Activated CD8-positive, alpha-beta T cell treated with anti-CD3 and anti-CD28 coated beads for 36 hours (primary cell): ENCODE data around the gene EIF6. TPM values are rescaled to one million over a fixed set of nuclear protein-coding genes. Genes with fewer than 3 reads are reported as not detected.
A peak's percentile ranks its signal among the peaks of the same experiment; 100 is the strongest.

ENCODE experiments used
- ATAC-seq: fragments of 200-7000 bp; cut with Tn5 transposase; one replicate; pipeline ENCODE4 v1.10.0; 2021; ENCODE audit warnings: mild to moderate bottlenecking, moderate library complexity
- CTCF ChIA-PET: fragments of 350-600 bp; sonication (Branson Sonifier 250); formaldehyde crosslinking; loops from one replicate; lab custom pipeline; 2021; ENCODE audit warnings: antibody characterized with exemption; lab: Charles Lee
- POLR2A ChIA-PET: fragments of 350-600 bp; sonication (Branson Sonifier 250); formaldehyde crosslinking; loops from one replicate; lab custom pipeline; 2021; ENCODE audit warnings: antibody characterized with exemption; lab: Charles Lee
- DNase-seq: peaks from one replicate; pipeline ENCODE4 v3.0.0-alpha.2; 2020
- H3K27ac Mint-ChIP-seq: one replicate; pipeline ENCODE4 v1.8.0; 2021; ENCODE audit warnings: mild to moderate bottlenecking, mixed read lengths
- H3K27me3 Mint-ChIP-seq: one replicate; pipeline ENCODE4 v1.8.0; 2021; ENCODE audit warnings: mixed read lengths
- H3K36me3 Mint-ChIP-seq: one replicate; pipeline ENCODE4 v1.8.0; 2021; ENCODE audit warnings: low read depth, mixed read lengths
- H3K4me1 Mint-ChIP-seq: one replicate; pipeline ENCODE4 v1.8.0; 2021; ENCODE audit warnings: low read depth, mixed read lengths
- H3K4me3 Mint-ChIP-seq: one replicate; pipeline ENCODE4 v1.8.0; 2021; ENCODE audit warnings: mild to moderate bottlenecking, moderate library complexity, mixed read lengths
- H3K9me3 Mint-ChIP-seq: one replicate; pipeline ENCODE4 v1.8.0; 2021; ENCODE audit warnings: mixed read lengths
- intact Hi-C: fragments of 100-400 bp; cut with micrococcal nuclease; formaldehyde crosslinking; loops from one replicate; pipeline ENCODE4 v1.10.0; 2022
- total RNA-seq, 2 experiments: library from RNA; stranded (reverse); gene quantifications; one replicate each; pipeline ENCODE4 v1.2.3, GENCODE V29; 2021
- TF ChIP-seq, protein P1 (sequence below): fragments of 200-600 bp; IDR thresholded peaks from one replicate; pipeline ENCODE4 v1.8.0; 2022; ENCODE audit warnings: antibody characterized with exemption, mild to moderate bottlenecking

The EIF6 gene
- total RNA-seq, 2 experiments from 2014 or later = 132 to 144 TPM

DNA sequence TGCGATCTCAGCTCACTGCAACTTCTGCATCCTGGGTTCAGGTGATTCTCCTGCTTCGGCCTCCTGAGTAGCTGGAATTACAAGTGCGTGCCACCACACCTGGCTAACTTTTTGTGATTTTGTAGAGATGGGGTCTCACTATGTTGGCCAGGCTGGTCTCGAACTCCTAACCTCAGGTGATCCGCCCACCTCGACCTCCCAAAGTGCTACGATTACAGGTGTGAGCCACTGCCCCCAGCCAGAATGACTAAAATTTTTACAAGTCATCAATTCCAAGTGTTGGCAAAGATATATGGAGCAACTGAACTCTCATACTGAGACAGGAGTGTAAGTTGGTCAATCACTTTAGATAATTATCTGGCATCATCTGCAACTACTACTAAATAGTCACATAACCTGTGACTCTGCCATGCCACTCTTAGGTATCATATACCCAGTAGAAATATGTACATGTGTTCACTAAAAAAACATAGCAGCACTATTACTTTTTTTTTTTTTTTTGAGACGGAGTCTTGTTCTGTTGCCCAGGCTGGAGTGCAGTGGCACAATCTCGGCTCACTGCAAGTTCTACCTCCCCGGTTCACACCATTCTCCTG lies 3.0 kb downstream of the EIF6 start:
- TF ChIP-seq, protein P1, sequence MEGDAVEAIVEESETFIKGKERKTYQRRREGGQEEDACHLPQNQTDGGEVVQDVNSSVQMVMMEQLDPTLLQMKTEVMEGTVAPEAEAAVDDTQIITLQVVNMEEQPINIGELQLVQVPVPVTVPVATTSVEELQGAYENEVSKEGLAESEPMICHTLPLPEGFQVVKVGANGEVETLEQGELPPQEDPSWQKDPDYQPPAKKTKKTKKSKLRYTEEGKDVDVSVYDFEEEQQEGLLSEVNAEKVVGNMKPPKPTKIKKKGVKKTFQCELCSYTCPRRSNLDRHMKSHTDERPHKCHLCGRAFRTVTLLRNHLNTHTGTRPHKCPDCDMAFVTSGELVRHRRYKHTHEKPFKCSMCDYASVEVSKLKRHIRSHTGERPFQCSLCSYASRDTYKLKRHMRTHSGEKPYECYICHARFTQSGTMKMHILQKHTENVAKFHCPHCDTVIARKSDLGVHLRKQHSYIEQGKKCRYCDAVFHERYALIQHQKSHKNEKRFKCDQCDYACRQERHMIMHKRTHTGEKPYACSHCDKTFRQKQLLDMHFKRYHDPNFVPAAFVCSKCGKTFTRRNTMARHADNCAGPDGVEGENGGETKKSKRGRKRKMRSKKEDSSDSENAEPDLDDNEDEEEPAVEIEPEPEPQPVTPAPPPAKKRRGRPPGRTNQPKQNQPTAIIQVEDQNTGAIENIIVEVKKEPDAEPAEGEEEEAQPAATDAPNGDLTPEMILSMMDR = no peak
- Mint-ChIP-seq H3K4me3 (no peak overlapping the region), H3K9me3 (no peaks in the 10 kb centered on the region), H3K27ac (no peak overlapping the region), H3K27me3 (no peaks in the 10 kb centered on the region), H3K4me1 (peaks cover 32% of the 10 kb centered on the region), H3K36me3 (peaks cover 55% of the 10 kb centered on the region)
- CTCF ChIA-PET = interaction anchor here (1.1 kb wide), 1 partner anchor 157 kb away, joined by 4 read pairs; the partner anchor contains the start of gene GDF5
- DNase-seq (no peak), ATAC-seq (no peak)
- intact Hi-C loops = no loop called here
- POLR2A ChIA-PET = interaction anchor here (0.7 kb wide), 1 partner anchor 227 kb away, joined by 3 read pairs; no protein-coding TSS in a partner anchor

DNA sequence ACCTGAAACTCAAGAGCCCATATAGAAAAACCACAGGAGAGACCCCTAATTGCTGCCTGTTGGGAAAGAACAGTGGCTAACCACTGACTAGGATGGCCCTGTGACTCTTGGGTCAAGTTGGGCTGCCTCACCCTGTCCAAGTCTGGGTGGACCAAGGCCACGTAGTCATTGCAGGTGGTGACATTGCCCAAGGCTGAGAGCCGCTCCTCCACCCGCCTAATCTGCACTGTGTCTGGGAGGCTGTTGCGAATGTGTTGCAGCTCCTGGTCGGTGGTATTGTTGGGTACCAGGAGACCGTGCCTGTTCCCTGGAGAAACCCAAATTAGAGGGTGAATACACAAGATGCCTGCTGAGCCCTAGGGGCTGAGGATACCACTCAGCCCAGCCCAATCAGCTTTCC lies 4.0 kb downstream of the EIF6 start:
- ChIA-PET POLR2A (interaction anchor here (0.8 to 2.0 kb wide), 2 partner anchors 16 to 674 kb away, joined by 3 to 7 read pairs; partner anchors contain the start of gene SCAND1), CTCF (interaction anchor here (1.0 to 4.0 kb wide), 2 partner anchors 12 to 24 kb away, joined by 3 to 18 read pairs; no protein-coding TSS in a partner anchor)
- H3K27me3 Mint-ChIP-seq = no peaks in the 10 kb centered on the region
- TF ChIP-seq, protein P1 = no peak
- no peak for ATAC-seq
- no peaks in the 10 kb centered on the region for H3K9me3 Mint-ChIP-seq
- DNase-seq = no peak
- no peak overlapping the region for H3K4me3 Mint-ChIP-seq
- peaks cover 32% of the 10 kb centered on the region for H3K4me1 Mint-ChIP-seq
- intact Hi-C loops = no loop called here
- no peak overlapping the region for H3K27ac Mint-ChIP-seq
- peaks cover 65% of the 10 kb centered on the region for H3K36me3 Mint-ChIP-seq

DNA sequence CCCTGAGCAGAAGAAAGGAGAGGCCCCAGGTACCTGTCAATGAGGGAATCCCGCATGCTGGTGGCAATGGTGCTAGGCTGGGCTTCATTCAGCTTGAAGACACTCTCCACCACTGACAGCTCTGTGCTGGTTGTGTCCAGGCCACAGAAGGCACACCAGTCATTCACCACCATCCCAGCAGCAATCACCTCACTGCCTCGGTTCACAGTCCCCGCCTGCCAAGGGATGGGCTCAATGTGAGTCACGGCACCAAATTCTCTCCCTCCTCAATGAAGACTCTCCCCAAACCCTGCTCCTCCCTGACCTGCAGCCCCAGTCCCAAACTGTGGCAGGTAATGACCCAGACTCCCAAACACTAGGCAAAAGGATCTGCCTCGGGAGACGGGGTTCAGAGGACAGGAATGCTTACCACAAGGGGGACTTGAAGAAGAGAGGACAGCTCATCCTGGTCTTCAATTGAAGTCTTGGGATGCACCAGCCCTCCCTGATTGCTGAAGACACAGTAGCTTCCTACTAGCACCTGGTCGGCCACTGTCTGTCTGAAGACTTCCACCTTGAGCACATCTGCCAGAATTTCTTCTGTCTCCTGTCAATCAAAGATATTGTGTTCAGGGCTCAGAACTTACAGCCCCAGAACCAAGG lies 4.9 kb downstream of the EIF6 start:
- intact Hi-C loops = no loop called here
- Mint-ChIP-seq H3K4me3 (no peak overlapping the region), H3K27me3 (no peaks in the 10 kb centered on the region), H3K9me3 (no peaks in the 10 kb centered on the region), H3K27ac (peak overlapping the region; percentile 39), H3K36me3 (peaks cover 67% of the 10 kb centered on the region), H3K4me1 (peaks cover 27% of the 10 kb centered on the region)
- ChIA-PET POLR2A (interaction anchor here (0.6 to 2.0 kb wide), 4 partner anchors 12 to 980 kb away, joined by 3 to 7 read pairs (median 4); partner anchors contain the start of gene SCAND1), CTCF (interaction anchor here (0.7 to 4.0 kb wide), 3 partner anchors 11 to 134 kb away, joined by 3 to 18 read pairs (median 3); no protein-coding TSS in a partner anchor)
- no peak for DNase-seq
- no peak for ATAC-seq
- TF ChIP-seq, protein P1 = no peak

DNA sequence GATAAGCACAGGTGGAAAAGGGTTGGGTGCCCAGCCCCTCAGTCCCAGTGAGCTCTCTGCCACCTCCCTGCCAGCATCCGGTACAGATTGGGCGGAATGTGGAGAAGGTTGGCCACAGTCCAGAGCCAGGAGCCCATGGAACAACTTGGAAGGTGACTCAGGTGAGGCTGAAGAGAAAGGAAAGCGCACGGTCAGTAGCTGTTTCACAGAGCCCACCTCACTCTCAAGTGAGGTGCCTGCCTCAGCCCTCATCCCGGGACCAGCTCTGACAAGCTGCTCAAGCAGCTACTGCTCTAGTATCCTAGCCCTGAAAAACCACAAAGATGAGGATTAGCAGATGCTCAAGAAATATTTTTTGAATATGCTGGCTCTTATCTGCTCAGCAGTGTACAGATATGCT lies 5.5 kb downstream of the EIF6 start:
- Mint-ChIP-seq H3K9me3 (no peaks in the 10 kb centered on the region), H3K27ac (peak overlapping the region; percentile 82), H3K36me3 (peaks cover 66% of the 10 kb centered on the region), H3K4me1 (peaks cover 27% of the 10 kb centered on the region), H3K27me3 (no peaks in the 10 kb centered on the region), H3K4me3 (peak overlapping the region; percentile 98)
- DNase-seq = no peak
- intact Hi-C loops = no loop called here
- CTCF ChIA-PET = interaction anchor here (0.7 to 4.0 kb wide), 2 partner anchors 25 to 134 kb away, joined by 3 to 18 read pairs; no protein-coding TSS in a partner anchor
- TF ChIP-seq, protein P1 = no peak
- POLR2A ChIA-PET = interaction anchor here (1.6 to 2.0 kb wide), 2 partner anchors 12 to 14 kb away, joined by 6 to 7 read pairs; no protein-coding TSS in a partner anchor
- no peak for ATAC-seq
